PFSK-1 (cell line): ENCODE measurements around the gene KCNH6.

Experiments
- FOXP2 ChIP-seq: optimal IDR thresholded peaks from 2 replicates; pipeline ENCODE3; 2011; ENCODE audit warnings: borderline replicate concordance, control low read depth, inconsistent platforms; ENCODE audit not compliant: insufficient read depth; ENCODE audit errors: extremely low read length, extremely low read depth
- POLR2AphosphoS5 ChIP-seq: IDR thresholded peaks from 2 replicates; pipeline ENCODE4 v1.6.1; 2012; ENCODE audit warnings: low read depth, mild to moderate bottlenecking, control low read depth, low read length, moderate library complexity
- REST ChIP-seq, 2 experiments: IDR thresholded peaks; 2 replicates each; pipeline versions ENCODE4 v1.6.1 to v1.8.0; 2011 to 2012; ENCODE audit warnings: low read depth in 2 of 2, low read length in 2 of 2, control low read depth in 1 of 2, inconsistent platforms in 1 of 2, mild to moderate bottlenecking in 1 of 2, moderate library complexity in 1 of 2; ENCODE audit not compliant: insufficient read depth in 1 of 2
- SIN3A ChIP-seq: IDR thresholded peaks from 2 replicates; pipeline ENCODE4 v1.6.1; 2012; ENCODE audit warnings: mild to moderate bottlenecking, low read length, moderate library complexity, borderline replicate concordance; ENCODE audit not compliant: insufficient read depth
- TAF1 ChIP-seq: IDR thresholded peaks from 2 replicates; pipeline ENCODE4 v1.6.1; 2012; ENCODE audit warnings: low read length, control low read depth, borderline replicate concordance; ENCODE audit not compliant: insufficient read depth

The KCNH6 gene

DNA sequence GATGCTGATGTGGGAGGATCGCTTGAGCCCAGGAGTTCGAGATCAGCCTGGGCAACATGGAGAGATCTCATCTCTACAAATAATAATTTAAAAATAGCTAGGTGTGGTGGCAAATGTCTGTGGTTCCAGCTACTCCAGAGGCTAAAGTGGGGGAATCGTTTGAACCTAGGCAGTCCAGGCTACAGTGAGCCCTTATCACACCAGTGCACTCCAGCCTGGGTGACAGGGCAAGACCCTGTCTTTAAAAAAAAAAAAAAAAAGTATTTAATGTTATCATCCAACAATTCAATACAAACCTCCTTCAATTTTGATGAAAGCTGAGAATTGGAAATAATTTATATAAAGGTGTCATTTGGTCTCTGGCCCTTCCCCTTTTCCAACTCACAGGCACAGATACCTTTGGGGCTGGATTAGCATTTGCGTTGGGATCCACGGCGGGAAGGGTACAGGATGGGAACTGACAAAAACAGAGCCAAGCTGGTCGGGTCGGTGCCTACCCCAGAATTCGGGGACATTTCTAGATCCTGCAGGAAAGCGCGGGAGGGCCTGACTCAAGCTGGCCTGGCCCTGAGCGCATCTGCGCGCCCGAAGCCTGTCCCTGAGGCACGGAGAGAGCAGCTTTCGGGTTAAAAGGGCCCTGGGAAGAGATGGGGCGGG, 26.3 kb downstream of the KCNH6 start:
- TF ChIP-seq POLR2AphosphoS5 (no peak), SIN3A (no peak), REST (IDR thresholded peaks at IDR 0.05; ENCODE audit: insufficient read depth in 1 of 2, low read depth in 2 of 2, low read length in 2 of 2) (no peak), FOXP2 (no peak), TAF1 (no peak)

DNA sequence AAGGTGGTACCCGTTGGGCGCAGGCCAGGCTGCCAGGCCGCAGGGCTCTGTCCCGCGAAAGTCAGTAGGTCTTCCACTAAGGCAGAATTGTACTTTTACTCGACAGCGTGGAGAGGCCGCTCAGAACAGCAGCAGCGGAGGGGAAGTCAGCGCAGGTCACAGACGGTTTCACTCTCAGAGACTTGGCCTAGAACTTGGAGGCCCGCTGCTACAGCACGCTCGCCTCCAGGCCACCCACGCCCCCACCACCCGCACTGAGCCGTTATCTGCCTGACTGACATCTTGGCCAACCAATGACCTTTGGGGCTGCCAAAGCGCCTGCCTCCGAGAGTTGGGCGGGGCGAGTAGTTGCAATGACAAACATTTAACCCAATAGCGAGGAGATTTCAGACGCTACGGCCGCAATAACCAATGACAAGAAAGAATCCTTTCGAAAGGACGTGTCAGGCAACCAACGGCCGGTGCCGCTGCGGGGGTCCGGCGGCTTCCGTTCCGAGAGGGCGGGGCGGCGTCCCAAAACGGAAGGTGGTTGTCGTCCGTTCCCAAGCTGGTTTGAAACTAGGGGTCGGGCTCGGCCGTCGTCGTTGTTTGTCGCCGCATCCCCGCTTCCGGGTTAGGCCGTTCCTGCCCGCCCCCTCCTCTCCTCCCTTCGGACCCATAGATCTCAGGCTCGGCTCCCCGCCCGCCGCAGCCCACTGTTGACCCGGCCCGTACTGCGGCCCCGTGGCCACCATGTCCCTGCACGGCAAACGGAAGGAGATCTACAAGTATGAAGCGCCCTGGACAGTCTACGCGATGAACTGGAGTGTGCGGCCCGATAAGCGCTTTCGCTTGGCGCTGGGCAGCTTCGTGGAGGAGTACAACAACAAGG, 27.0 kb downstream of the KCNH6 start, which contains the start of gene DCAF7:
TSS of gene DCAF7 (plus strand) at position 532 of the 871 bp plus-strand sequence. CDS start at position 733, 201 bp downstream.
- TF ChIP-seq FOXP2 (peak; percentile 39), TAF1 (peak; percentile 57; the same call in 1 of the 2 replicates), SIN3A (no peak), POLR2AphosphoS5 (peak; percentile 72), REST (IDR thresholded peaks at IDR 0.05; ENCODE audit: insufficient read depth in 1 of 2, low read depth in 2 of 2, low read length in 2 of 2) (no peak)

GRCh38 chr17:63550817-63551639, 27.9 kb downstream of the KCNH6 start:
- 0 out of 2 replicates have a peak, but pooled peaks have one; percentile 56 for TF ChIP-seq SIN3A
- no peak for TF ChIP-seq REST (IDR thresholded peaks at IDR 0.05; ENCODE audit: insufficient read depth in 1 of 2, low read depth in 2 of 2, low read length in 2 of 2)

DNA sequence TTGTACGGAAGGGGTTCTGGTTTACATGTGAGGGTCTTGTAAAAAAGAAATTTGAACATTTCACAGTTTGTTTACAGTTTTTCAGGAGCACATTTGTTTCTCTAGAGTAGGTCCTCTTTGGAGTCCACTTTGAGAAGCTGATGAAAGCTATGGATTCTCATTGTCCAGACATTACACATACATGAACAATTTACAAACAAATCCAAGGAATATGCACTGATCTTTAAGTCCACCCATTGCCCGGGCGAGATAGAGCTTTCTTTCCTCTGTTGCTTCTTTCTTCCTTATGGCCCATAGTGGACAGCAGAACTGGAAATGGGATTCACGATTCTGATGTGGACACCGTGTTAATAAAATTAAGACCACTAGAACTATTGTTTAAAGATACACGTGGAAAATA, 29.1 kb downstream of the KCNH6 start:
- TF ChIP-seq FOXP2 (no peak), TAF1 (no peak), REST (IDR thresholded peaks at IDR 0.05; ENCODE audit: insufficient read depth in 1 of 2, low read depth in 2 of 2, low read length in 2 of 2) (no peak), POLR2AphosphoS5 (no peak), SIN3A (no peak)
